Memory B cell (primary cell): ENCODE data around the gene LARGE1.
"Not testable (repeated sequence)": the region's sequence is repeated elsewhere in the genome, so short reads cannot be mapped to it uniquely, and the experiment has no call there.

ENCODE experiments used
- ATAC-seq: fragments of 150-1000 bp; cut with Tn5 transposase; 2 replicates; pipeline ENCODE4 v1.10.0; 2021; ENCODE audit warnings: low read depth, mild to moderate bottlenecking, moderate library complexity
- DNase-seq, 2 donors: peaks; one replicate each; pipeline ENCODE4 v3.0.0; 2022; ENCODE audit warnings: low spot score in 2 of 2
- H3K27ac Mint-ChIP-seq: one replicate; pipeline ENCODE4 v1.8.0; 2022; ENCODE audit warnings: mild to moderate bottlenecking, moderate library complexity, mixed read lengths
- H3K27me3 Mint-ChIP-seq: one replicate; pipeline ENCODE4 v1.8.0; 2022; ENCODE audit warnings: mixed read lengths
- H3K36me3 Mint-ChIP-seq: one replicate; pipeline ENCODE4 v1.8.0; 2022; ENCODE audit warnings: mild to moderate bottlenecking, mixed read lengths
- H3K4me1 Mint-ChIP-seq: one replicate; pipeline ENCODE4 v1.8.0; 2022; ENCODE audit warnings: mixed read lengths
- H3K4me3 Mint-ChIP-seq: one replicate; pipeline ENCODE4 v1.8.0; 2022; ENCODE audit warnings: mild to moderate bottlenecking, moderate library complexity, mixed read lengths
- H3K9me3 Mint-ChIP-seq: one replicate; pipeline ENCODE4 v1.8.0; 2022; ENCODE audit warnings: mixed read lengths

LARGE1 gene

DNA sequence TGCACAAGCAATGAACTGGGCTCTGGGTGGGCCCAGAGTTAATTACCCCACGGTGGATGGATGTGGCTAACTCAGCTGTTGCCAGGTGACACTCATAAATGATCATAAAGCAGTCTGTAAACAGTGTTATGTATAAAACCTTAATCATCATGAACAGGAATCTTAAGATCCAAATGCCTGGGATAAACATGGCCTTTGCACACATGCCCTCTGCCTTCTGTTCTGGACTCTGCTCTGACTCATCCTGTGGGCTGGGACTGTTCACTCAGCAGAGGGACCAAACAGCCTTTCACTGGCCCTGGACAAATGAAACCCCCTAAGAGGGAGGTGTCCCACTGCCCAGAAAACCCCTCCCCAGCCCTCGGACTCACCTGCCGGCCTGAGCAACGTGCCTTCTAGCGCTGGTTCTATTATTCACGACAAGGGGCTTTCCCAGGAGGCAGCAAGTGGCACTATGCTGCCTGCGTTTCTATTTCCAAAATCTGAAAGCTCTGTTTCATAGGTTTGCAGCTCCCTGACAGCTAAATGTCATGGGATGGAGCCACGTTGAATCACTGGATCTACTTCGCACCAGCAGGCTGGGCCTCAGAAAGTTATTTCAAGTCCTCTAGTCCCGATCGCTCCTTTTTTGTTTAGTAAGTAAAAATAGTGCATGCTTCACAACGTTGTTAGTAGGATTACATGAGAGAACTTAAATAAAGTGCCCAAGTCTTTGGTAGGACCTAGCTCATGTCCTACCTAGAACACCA lies 53.0 kb downstream of the LARGE1 start:
- Mint-ChIP-seq H3K36me3 (no peaks in the 10 kb centered on the region), H3K9me3 (no peaks in the 10 kb centered on the region), H3K27ac (no peak overlapping the region), H3K4me1 (peaks cover 18% of the 10 kb centered on the region), H3K27me3 (no peaks in the 10 kb centered on the region), H3K4me3 (no peak overlapping the region)
- no peak for DNase-seq
- ATAC-seq: no peak

DNA sequence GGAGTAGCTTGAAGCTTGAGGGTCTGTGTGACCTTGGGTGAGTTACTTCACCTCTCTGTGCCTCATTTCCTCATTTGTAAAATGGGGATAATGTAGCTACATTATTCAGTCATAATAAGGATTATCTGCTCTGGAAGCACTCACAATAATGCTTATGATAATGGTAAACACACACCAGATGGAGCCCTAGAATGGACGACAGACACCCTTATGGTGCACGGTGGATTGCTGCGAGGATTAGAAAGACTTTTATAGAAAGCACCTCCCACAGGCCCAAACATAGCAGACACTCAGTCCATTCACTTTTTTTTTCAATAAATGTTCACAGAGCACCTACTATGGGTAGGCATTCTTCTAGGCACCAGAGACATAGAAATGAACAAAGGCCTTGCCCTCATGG lies 53.8 kb downstream of the LARGE1 start:
- no peak overlapping the region for H3K4me3 Mint-ChIP-seq
- no peaks in the 10 kb centered on the region for H3K9me3 Mint-ChIP-seq
- H3K36me3 Mint-ChIP-seq: no peaks in the 10 kb centered on the region
- no peaks in the 10 kb centered on the region for H3K27me3 Mint-ChIP-seq
- ATAC-seq (no peak), DNase-seq (no peak)
- H3K4me1 Mint-ChIP-seq: peaks cover 14% of the 10 kb centered on the region
- H3K27ac Mint-ChIP-seq: no peak overlapping the region

DNA sequence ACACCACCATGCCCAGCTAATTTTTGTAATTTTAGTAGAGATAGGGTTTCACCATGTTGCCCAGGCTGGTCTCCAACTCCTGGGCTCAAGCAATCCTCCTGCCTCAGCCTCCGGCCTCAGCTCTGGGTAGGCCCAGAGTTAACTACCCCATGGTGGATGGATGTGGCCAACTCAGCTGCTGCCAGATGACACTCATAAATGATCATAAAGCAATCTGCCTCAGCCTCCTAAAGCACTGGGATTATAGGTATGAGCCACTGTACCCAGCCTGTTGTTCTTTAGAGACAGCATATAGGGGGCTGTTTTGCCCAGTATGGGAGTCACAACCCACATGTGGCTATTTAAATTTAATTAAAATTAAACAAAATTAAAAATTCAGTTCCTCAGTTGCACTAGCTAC lies 54.3 kb downstream of the LARGE1 start:
- DNase-seq: no peak
- Mint-ChIP-seq H3K9me3 (no peaks in the 10 kb centered on the region), H3K36me3 (no peaks in the 10 kb centered on the region), H3K27ac (no peak overlapping the region), H3K4me1 (peaks cover 13% of the 10 kb centered on the region), H3K4me3 (no peak overlapping the region), H3K27me3 (no peaks in the 10 kb centered on the region)
- no peak for ATAC-seq

- no peak for DNase-seq
- Mint-ChIP-seq H3K4me1 (peaks cover 13% of the 10 kb centered on the region), H3K27me3 (no peaks in the 10 kb centered on the region), H3K4me3 (no peak overlapping the region), H3K36me3 (no peaks in the 10 kb centered on the region), H3K9me3 (no peaks in the 10 kb centered on the region), H3K27ac (no peak overlapping the region)
- ATAC-seq: no peak
Measured at GRCh38 chr22:33865248-33865647, 55.0 kb downstream of the LARGE1 start.

DNA sequence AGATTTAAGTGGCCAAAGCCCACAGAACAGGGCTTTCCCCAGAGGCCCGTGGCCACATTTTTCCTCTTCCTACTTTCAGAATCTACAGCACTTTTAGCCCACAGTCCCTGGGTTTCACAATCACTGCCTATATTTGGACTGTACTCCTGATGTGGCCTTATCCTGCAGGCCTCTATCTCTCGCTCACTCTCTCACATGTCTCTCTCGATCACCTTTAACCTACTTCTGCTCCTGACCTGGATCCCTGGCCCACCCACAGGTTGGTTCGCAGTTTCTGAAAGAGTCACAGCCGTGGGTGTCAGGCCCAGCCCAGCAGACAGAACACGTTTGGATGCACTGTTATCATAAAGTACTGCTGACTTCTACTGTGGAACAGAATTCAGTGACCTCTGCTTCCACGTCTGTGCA lies 55.5 kb downstream of the LARGE1 start:
- no peaks in the 10 kb centered on the region for H3K27me3 Mint-ChIP-seq
- H3K36me3 Mint-ChIP-seq: no peaks in the 10 kb centered on the region
- no peak overlapping the region for H3K27ac Mint-ChIP-seq
- DNase-seq (no peak), ATAC-seq (no peak)
- H3K4me3 Mint-ChIP-seq: no peak overlapping the region
- peaks cover 10% of the 10 kb centered on the region for H3K4me1 Mint-ChIP-seq
- no peaks in the 10 kb centered on the region for H3K9me3 Mint-ChIP-seq

- H3K4me1 Mint-ChIP-seq: peaks cover 10% of the 10 kb centered on the region
- no peak overlapping the region for H3K4me3 Mint-ChIP-seq
- ATAC-seq: no peak
- H3K27ac Mint-ChIP-seq: no peak overlapping the region
- DNase-seq: no peak
- no peaks in the 10 kb centered on the region for H3K36me3 Mint-ChIP-seq
- peaks cover 1% of the 10 kb centered on the region for H3K9me3 Mint-ChIP-seq
- H3K27me3 Mint-ChIP-seq: no peaks in the 10 kb centered on the region
Measured at GRCh38 chr22:33861216-33861875, 58.9 kb downstream of the LARGE1 start.

GRCh38 chr22:33860386-33860785 lies 59.9 kb downstream of the LARGE1 start:
- H3K27me3 Mint-ChIP-seq: no peaks in the 10 kb centered on the region
- H3K9me3 Mint-ChIP-seq: peaks cover 1% of the 10 kb centered on the region
- ATAC-seq (no peak), DNase-seq (no peak)
- H3K36me3 Mint-ChIP-seq: no peaks in the 10 kb centered on the region
- H3K27ac Mint-ChIP-seq: no peak overlapping the region
- H3K4me3 Mint-ChIP-seq: no peak overlapping the region
- H3K4me1 Mint-ChIP-seq: peaks cover 10% of the 10 kb centered on the region

DNA sequence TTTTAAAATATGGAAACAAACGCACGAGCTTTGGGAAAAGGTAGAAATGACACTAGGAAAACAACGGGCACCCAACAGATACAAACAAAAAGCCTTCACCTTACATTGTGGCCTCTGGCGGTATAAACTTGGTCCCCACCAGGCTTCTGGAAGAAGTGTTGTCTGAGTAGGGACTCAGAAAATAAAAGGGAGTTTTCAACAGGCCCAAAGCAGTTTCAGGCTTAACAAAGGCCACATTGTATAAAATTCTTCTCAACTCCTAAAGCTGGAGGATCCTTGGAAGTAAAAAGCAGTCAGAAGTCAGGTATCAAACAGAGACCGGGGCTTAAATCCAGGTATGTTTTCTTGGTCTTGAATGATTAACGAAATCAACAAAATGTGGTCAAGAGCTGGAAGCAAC lies 61.0 kb downstream of the LARGE1 start:
- no peaks in the 10 kb centered on the region for H3K36me3 Mint-ChIP-seq
- DNase-seq: no peak
- no peaks in the 10 kb centered on the region for H3K27me3 Mint-ChIP-seq
- no peak for ATAC-seq
- H3K4me3 Mint-ChIP-seq: no peak overlapping the region
- no peak overlapping the region for H3K27ac Mint-ChIP-seq
- H3K9me3 Mint-ChIP-seq: peaks cover 1% of the 10 kb centered on the region
- peaks cover 2% of the 10 kb centered on the region for H3K4me1 Mint-ChIP-seq

GRCh38 chr22:33858653-33859052 lies 61.6 kb downstream of the LARGE1 start:
- H3K36me3 Mint-ChIP-seq, H3K4me3 Mint-ChIP-seq: not testable (repeated sequence)

GRCh38 chr22:33857767-33858166 lies 62.5 kb downstream of the LARGE1 start:
- H3K27ac Mint-ChIP-seq, H3K4me3 Mint-ChIP-seq, ATAC-seq, H3K36me3 Mint-ChIP-seq, H3K27me3 Mint-ChIP-seq, H3K9me3 Mint-ChIP-seq, DNase-seq: not testable (repeated sequence)
- peaks cover 11% of the 10 kb centered on the region for H3K4me1 Mint-ChIP-seq

More at GRCh38 chr22:33858653-33859052, 61.6 kb downstream of the LARGE1 start:
- not testable (repeated sequence) for H3K4me1 Mint-ChIP-seq, H3K27me3 Mint-ChIP-seq, H3K9me3 Mint-ChIP-seq, DNase-seq, ATAC-seq, H3K27ac Mint-ChIP-seq

- ATAC-seq: no peak
- no peak overlapping the region for H3K27ac Mint-ChIP-seq
- H3K27me3 Mint-ChIP-seq: peaks cover 2% of the 10 kb centered on the region
- H3K36me3 Mint-ChIP-seq: peaks cover 2% of the 10 kb centered on the region
- no peak overlapping the region for H3K4me3 Mint-ChIP-seq
- peaks cover 1% of the 10 kb centered on the region for H3K9me3 Mint-ChIP-seq
- no peak for DNase-seq
- H3K4me1 Mint-ChIP-seq: peaks cover 15% of the 10 kb centered on the region
Measured at GRCh38 chr22:33854724-33855123, 65.6 kb downstream of the LARGE1 start.

DNA sequence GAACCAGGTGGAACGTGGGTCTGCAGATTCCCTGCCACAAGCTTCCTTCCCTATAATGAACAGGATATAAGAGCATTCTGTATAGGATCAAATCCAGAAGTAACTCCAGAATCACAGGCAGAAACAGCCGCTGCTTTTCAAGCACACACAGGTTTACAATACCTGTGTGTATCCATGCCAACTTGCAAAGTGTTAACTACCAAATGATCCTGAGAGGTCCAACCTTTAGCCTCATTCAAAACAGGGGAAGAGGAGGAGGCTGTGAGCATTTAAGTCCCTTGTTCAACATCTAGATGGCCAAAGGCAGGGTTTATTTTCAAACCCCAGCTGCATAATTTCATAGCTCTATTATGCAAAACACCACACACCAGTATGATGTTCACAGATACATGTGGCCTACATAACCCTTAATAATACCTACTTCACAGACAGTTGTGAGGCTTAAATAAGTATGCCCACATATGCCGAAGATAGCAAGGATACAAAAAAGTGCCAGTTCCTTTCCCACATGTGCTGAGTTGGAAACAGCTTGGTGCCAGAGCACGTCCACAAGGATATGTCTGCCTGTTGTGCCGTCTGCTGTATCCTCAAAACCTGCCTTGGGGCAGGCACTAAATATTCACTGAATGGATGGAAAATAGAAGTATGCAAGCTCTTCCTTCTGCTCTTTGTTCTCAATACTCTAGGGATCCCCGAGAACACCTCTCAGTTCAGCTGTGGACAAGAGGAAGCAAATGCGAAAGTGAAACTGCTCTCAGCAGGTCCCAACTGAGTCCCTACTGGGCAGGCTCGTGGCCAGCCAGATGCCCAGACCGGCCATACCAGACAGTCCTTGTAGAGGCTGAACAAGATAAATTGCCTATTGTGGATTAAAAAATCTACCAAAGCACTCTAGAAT lies 66.8 kb downstream of the LARGE1 start:
- Mint-ChIP-seq H3K4me3 (peak overlapping the region; percentile 85), H3K9me3 (peaks cover 1% of the 10 kb centered on the region), H3K27me3 (peaks cover 2% of the 10 kb centered on the region), H3K4me1 (peaks cover 15% of the 10 kb centered on the region), H3K36me3 (peaks cover 2% of the 10 kb centered on the region), H3K27ac (peak overlapping the region; percentile 66)
- DNase-seq: peak; percentile 25
- ATAC-seq: peak; percentile 98

GRCh38 chr22:33851821-33852384 lies 68.4 kb downstream of the LARGE1 start:
- ATAC-seq: no peak
- Mint-ChIP-seq H3K27me3 (peaks cover 2% of the 10 kb centered on the region), H3K27ac (no peak overlapping the region), H3K4me1 (peaks cover 15% of the 10 kb centered on the region), H3K36me3 (peaks cover 2% of the 10 kb centered on the region), H3K4me3 (no peak overlapping the region), H3K9me3 (peaks cover 2% of the 10 kb centered on the region)
- no peak for DNase-seq

DNA sequence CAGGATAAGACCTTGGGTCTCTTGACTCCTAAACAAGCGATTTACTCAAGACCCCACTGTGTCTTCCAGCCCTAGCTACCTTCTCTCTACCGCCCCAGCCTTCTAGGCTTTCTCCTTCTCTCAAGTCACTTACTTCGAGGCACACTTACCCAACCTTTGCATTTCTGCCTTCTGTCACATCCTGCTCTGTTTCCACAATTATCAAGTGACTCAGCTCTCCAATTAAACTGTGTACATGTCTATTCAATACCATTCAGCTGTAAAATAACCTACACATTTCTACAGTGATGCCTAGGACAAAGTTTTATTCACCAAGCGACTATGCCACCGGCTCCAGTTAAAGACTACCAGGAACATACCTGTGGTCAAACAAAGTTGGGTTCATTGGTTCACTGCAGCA lies 69.0 kb downstream of the LARGE1 start:
- ATAC-seq: no peak
- H3K9me3 Mint-ChIP-seq: peaks cover 2% of the 10 kb centered on the region
- H3K36me3 Mint-ChIP-seq: peaks cover 2% of the 10 kb centered on the region
- H3K4me1 Mint-ChIP-seq: peaks cover 15% of the 10 kb centered on the region
- no peak for DNase-seq
- no peak overlapping the region for H3K27ac Mint-ChIP-seq
- peaks cover 2% of the 10 kb centered on the region for H3K27me3 Mint-ChIP-seq
- H3K4me3 Mint-ChIP-seq: no peak overlapping the region
